Fibroblast of upper back skin (primary cell): Measurements from ENCODE around the gene GPR158.

ENCODE experiments used
- DNase-seq: peaks from one replicate; pipeline ENCODE4 v3.0.0-alpha.2; 2013

The GPR158 gene

GRCh38 chr10:25436431-25436830 lies 261.6 kb downstream of the GPR158 start:
- DNase-seq, result no peak

GRCh38 chr10:25441270-25441669 lies 266.5 kb downstream of the GPR158 start:
- no peak for DNase-seq

GRCh38 chr10:25444266-25444665 lies 269.5 kb downstream of the GPR158 start:
- DNase-seq, result no peak

GRCh38 chr10:25451401-25451800 lies 276.6 kb downstream of the GPR158 start:
- DNase-seq, result no peak

- DNase-seq, result no peak
Observed at GRCh38 chr10:25453619-25454018, 278.8 kb downstream of the GPR158 start.

GRCh38 chr10:25455980-25456567 lies 281.3 kb downstream of the GPR158 start:
- DNase-seq, result no peak

- no peak for DNase-seq
Observed at GRCh38 chr10:25457552-25457951, 282.8 kb downstream of the GPR158 start.

GRCh38 chr10:25465582-25466372 lies 291.0 kb downstream of the GPR158 start:
- peak; percentile 0 for DNase-seq

GRCh38 chr10:25467881-25468280 lies 293.1 kb downstream of the GPR158 start:
- no peak for DNase-seq

GRCh38 chr10:25481467-25481866 lies 306.7 kb downstream of the GPR158 start:
- DNase-seq, result no peak

- no peak for DNase-seq
Observed at GRCh38 chr10:25483999-25484398, 309.2 kb downstream of the GPR158 start.

GRCh38 chr10:25487266-25487665 lies 312.5 kb downstream of the GPR158 start:
- DNase-seq, result no peak

- DNase-seq, result no peak
Observed at GRCh38 chr10:25492040-25492439, 317.2 kb downstream of the GPR158 start.

GRCh38 chr10:25492680-25493079 lies 317.9 kb downstream of the GPR158 start:
- no peak for DNase-seq

- peak; percentile 31 for DNase-seq
Observed at GRCh38 chr10:25493122-25493893, 318.5 kb downstream of the GPR158 start.

- no peak for DNase-seq
Observed at GRCh38 chr10:25497246-25497645, 322.4 kb downstream of the GPR158 start.

GRCh38 chr10:25498645-25499044 lies 323.8 kb downstream of the GPR158 start:
- no peak for DNase-seq

GRCh38 chr10:25501912-25502311 lies 327.1 kb downstream of the GPR158 start:
- no peak for DNase-seq

- no peak for DNase-seq
Observed at GRCh38 chr10:25502453-25502852, 327.7 kb downstream of the GPR158 start.

GRCh38 chr10:25504306-25504705 lies 329.5 kb downstream of the GPR158 start:
- no peak for DNase-seq

- no peak for DNase-seq
Observed at GRCh38 chr10:25504838-25505237, 330.0 kb downstream of the GPR158 start.

- DNase-seq, result no peak
Observed at GRCh38 chr10:25505466-25505865, 330.7 kb downstream of the GPR158 start.

- no peak for DNase-seq
Observed at GRCh38 chr10:25506821-25507335, 332.1 kb downstream of the GPR158 start.
